Measurements from ENCODE around the gene SWI5. TPM values are rescaled to one million over a fixed set of nuclear protein-coding genes. Genes with fewer than 3 reads are reported as not detected.
A peak's percentile ranks its signal among the peaks of the same experiment; 100 is the strongest.
"Not testable (repeated sequence)": the region's sequence is repeated elsewhere in the genome, so short reads cannot be mapped to it uniquely, and the experiment has no call there.

The SWI5 gene
- polyA plus RNA-seq (2013, experiment 1 of 4) = 29.9 TPM
- polyA plus RNA-seq (2013, experiment 2 of 4) = 26.4 TPM
- polyA plus RNA-seq (2013, experiment 3 of 4) = 22.7 TPM
- polyA plus RNA-seq (2013, experiment 4 of 4) = 31.2 TPM

- H3K4me1 ChIP-seq (ENCODE audit: control insufficient read depth, insufficient read depth, low read length) = peaks cover 7% of the 10 kb centered on the region
- H3K4me3 ChIP-seq (ENCODE audit: insufficient read depth, low read depth, low read length) = peak within 1 kb of the TSS; percentile 81
- H3K27me3 ChIP-seq (ENCODE audit: control insufficient read depth, insufficient read depth, low read length, poor library complexity, severe bottlenecking) = no peaks in the 10 kb centered on the region
- WGBS, 2 experiments = 0% methylated on average over 38 of the region's 38 CpGs
- no peaks in the 10 kb centered on the region for H3K9me3 ChIP-seq (ENCODE audit: control insufficient read depth, low read length)
- H3K27ac ChIP-seq (ENCODE audit: insufficient read depth, low read depth, low read length, poor library complexity, severe bottlenecking) = peak within 1 kb of the TSS; percentile 70
- H3K36me3 ChIP-seq (ENCODE audit: control insufficient read depth, insufficient read depth, low read length) = peaks cover 13% of the 10 kb centered on the region
Observed at GRCh38 chr9:128276008-128276573, at the start of gene SWI5. Gene SWI5 (plus strand): TSS chr9:128276276.

- H3K9me3 ChIP-seq (ENCODE audit: control insufficient read depth, low read length) = no peaks in the 10 kb centered on the region
- H3K4me1 ChIP-seq (ENCODE audit: control insufficient read depth, insufficient read depth, low read length) = no peaks in the 10 kb centered on the region
- H3K27ac ChIP-seq (ENCODE audit: insufficient read depth, low read depth, low read length, poor library complexity, severe bottlenecking) = no peak overlapping the region
- peaks cover 3% of the 10 kb centered on the region for H3K36me3 ChIP-seq (ENCODE audit: control insufficient read depth, insufficient read depth, low read length)
- H3K27me3 ChIP-seq (ENCODE audit: control insufficient read depth, insufficient read depth, low read length, poor library complexity, severe bottlenecking) = no peaks in the 10 kb centered on the region
- H3K4me3 ChIP-seq (ENCODE audit: insufficient read depth, low read depth, low read length) = no peak overlapping the region
- 93 to 95% methylated on average over 5 of the region's 5 CpGs for WGBS, 2 experiments
Observed at GRCh38 chr9:128226412-128226801, 49.7 kb upstream of the SWI5 start.

DNA sequence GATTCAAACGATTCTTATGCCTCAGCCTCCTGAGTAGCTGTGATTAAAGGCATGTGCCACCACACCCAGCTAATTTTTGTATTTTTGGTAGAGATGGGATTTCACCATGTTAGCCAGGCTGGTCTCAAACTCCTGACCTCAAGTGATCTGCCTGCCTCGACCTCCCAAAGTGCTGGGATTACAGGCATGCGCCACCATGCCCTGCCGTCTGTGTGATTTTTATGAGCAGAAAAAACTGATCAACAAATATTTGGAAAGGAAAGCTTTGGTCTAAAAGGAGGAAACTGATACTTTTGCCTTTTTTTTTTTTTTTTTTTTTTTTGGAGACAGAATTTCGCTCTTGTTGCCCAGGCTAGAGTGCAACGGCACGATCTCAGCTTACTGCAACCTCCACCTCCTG, 45.2 kb upstream of the SWI5 start:
- H3K27me3 ChIP-seq (ENCODE audit: control insufficient read depth, insufficient read depth, low read length, poor library complexity, severe bottlenecking); H3K9me3 ChIP-seq (ENCODE audit: control insufficient read depth, low read length); H3K36me3 ChIP-seq (ENCODE audit: control insufficient read depth, insufficient read depth, low read length); H3K27ac ChIP-seq (ENCODE audit: insufficient read depth, low read depth, low read length, poor library complexity, severe bottlenecking); H3K4me3 ChIP-seq (ENCODE audit: insufficient read depth, low read depth, low read length); H3K4me1 ChIP-seq (ENCODE audit: control insufficient read depth, insufficient read depth, low read length): not testable (repeated sequence)
- 94 to 95% methylated on average over 7 of the region's 7 CpGs for WGBS, 2 experiments

- Histone ChIP-seq H3K4me3 (ENCODE audit: insufficient read depth, low read depth, low read length) (no peak overlapping the region), H3K27ac (ENCODE audit: insufficient read depth, low read depth, low read length, poor library complexity, severe bottlenecking) (no peak overlapping the region), H3K4me1 (ENCODE audit: control insufficient read depth, insufficient read depth, low read length) (no peaks in the 10 kb centered on the region), H3K27me3 (ENCODE audit: control insufficient read depth, insufficient read depth, low read length, poor library complexity, severe bottlenecking) (no peaks in the 10 kb centered on the region), H3K9me3 (ENCODE audit: control insufficient read depth, low read length) (no peaks in the 10 kb centered on the region), H3K36me3 (ENCODE audit: control insufficient read depth, insufficient read depth, low read length) (no peaks in the 10 kb centered on the region)
- WGBS, 2 experiments = 85% methylated on average over 16 of the region's 16 CpGs
Observed at GRCh38 chr9:128231638-128232527, 44.2 kb upstream of the SWI5 start.

DNA sequence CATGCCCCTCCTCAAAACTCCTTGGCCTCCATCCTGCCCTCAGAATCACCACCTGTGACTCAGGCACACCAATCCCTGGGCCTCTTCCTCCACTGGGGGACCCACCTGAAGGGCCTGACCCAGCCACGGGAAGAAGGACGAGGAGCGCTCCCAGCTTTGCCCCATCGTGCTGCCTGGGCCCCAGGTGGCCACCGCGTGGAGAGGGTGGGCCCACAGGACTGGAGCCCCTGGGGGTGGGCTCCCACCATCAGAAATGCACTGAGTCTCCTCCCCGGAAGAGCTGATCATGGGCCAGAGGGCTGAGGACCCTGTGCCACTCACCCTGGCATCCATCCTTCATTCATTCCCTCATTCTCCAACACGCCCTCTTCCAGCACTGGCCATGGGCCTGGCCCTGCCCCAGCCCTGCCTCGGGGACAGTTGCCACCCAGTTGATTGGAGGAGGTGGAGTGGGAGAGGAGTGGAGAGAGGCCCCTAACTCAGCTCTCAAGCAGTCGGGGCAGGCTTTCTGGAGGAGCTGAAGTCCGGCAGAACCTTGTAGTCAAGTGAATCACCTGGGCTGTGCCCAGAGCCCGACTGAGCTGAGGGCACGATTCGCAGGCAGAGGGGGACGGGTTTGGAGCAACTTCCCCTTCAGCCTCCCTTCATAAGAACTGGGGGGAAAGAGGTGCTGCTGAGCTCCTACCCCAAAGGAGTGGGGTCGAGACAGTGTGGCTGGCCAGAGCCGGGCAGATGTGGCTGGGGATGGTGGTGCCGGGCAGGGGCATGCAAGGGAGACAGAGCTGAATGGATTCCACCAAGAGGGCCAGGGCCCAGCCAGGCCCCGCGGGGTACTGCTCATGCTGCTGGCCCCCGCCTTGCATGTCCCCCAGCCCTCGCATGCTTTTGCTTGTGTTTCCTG, 43.3 kb upstream of the SWI5 start:
- no peaks in the 10 kb centered on the region for H3K9me3 ChIP-seq (ENCODE audit: control insufficient read depth, low read length)
- H3K27me3 ChIP-seq (ENCODE audit: control insufficient read depth, insufficient read depth, low read length, poor library complexity, severe bottlenecking) = no peaks in the 10 kb centered on the region
- no peaks in the 10 kb centered on the region for H3K4me1 ChIP-seq (ENCODE audit: control insufficient read depth, insufficient read depth, low read length)
- WGBS, 2 experiments = 91 to 92% methylated on average over 22 of the region's 22 CpGs
- no peak overlapping the region for H3K27ac ChIP-seq (ENCODE audit: insufficient read depth, low read depth, low read length, poor library complexity, severe bottlenecking)
- H3K36me3 ChIP-seq (ENCODE audit: control insufficient read depth, insufficient read depth, low read length) = no peaks in the 10 kb centered on the region
- no peak overlapping the region for H3K4me3 ChIP-seq (ENCODE audit: insufficient read depth, low read depth, low read length)

GRCh38 chr9:128233817-128234406, 42.2 kb upstream of the SWI5 start:
- Histone ChIP-seq H3K4me1 (ENCODE audit: control insufficient read depth, insufficient read depth, low read length) (no peaks in the 10 kb centered on the region), H3K9me3 (ENCODE audit: control insufficient read depth, low read length) (no peaks in the 10 kb centered on the region), H3K36me3 (ENCODE audit: control insufficient read depth, insufficient read depth, low read length) (no peaks in the 10 kb centered on the region), H3K4me3 (ENCODE audit: insufficient read depth, low read depth, low read length) (no peak overlapping the region), H3K27me3 (ENCODE audit: control insufficient read depth, insufficient read depth, low read length, poor library complexity, severe bottlenecking) (no peaks in the 10 kb centered on the region), H3K27ac (ENCODE audit: insufficient read depth, low read depth, low read length, poor library complexity, severe bottlenecking) (no peak overlapping the region)
- 94% methylated on average over 28 of the region's 28 CpGs for WGBS, 2 experiments

DNA sequence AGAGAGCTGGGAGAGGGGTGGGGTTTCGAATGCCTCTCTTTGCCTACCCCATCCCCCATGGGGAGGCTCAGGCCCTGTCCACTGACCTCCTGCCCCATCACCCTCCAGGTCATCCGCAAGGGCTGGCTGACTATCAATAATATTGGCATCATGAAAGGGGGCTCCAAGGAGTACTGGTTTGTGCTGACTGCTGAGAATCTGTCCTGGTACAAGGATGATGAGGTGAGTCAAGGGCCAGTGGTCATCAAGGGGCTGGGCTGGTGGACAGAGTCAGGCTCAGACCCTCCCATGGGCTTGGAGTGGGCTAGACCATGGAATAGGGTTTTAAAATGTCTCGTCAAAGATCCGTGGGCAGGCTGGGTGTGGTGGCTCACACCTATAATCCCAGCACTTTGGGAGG, 34.0 kb upstream of the SWI5 start:
- H3K9me3 ChIP-seq (ENCODE audit: control insufficient read depth, low read length) = no peaks in the 10 kb centered on the region
- no peaks in the 10 kb centered on the region for H3K36me3 ChIP-seq (ENCODE audit: control insufficient read depth, insufficient read depth, low read length)
- no peak overlapping the region for H3K4me3 ChIP-seq (ENCODE audit: insufficient read depth, low read depth, low read length)
- whole genome bisulfite sequencing, 2 experiments = 92 to 97% methylated on average over 4 of the region's 4 CpGs
- H3K4me1 ChIP-seq (ENCODE audit: control insufficient read depth, insufficient read depth, low read length) = peaks cover 23% of the 10 kb centered on the region
- H3K27ac ChIP-seq (ENCODE audit: insufficient read depth, low read depth, low read length, poor library complexity, severe bottlenecking) = no peak overlapping the region
- H3K27me3 ChIP-seq (ENCODE audit: control insufficient read depth, insufficient read depth, low read length, poor library complexity, severe bottlenecking) = no peaks in the 10 kb centered on the region

DNA sequence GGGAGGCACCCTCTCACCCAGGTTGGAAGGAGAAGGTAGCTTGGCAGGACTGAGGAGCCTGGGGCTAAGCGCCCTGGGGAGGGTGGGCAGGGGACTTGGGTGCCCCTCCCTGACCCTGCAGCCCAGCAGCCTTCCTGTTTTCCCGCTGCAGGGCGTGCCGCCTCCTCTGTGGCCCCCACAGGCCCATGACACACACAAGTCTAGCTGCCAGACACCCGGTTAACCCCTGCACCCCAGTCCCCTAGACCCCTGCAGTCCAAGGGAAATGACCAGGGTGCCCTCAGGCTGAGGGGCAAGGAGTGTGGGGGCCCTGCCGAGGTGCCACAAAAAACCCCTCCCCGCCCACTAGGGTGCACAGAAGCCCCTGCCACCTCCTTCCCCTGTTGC, 33.3 kb upstream of the SWI5 start:
- 87 to 94% methylated on average over 7 of the region's 7 CpGs for WGBS, 2 experiments
- no peaks in the 10 kb centered on the region for H3K27me3 ChIP-seq (ENCODE audit: control insufficient read depth, insufficient read depth, low read length, poor library complexity, severe bottlenecking)
- H3K9me3 ChIP-seq (ENCODE audit: control insufficient read depth, low read length) = no peaks in the 10 kb centered on the region
- H3K4me1 ChIP-seq (ENCODE audit: control insufficient read depth, insufficient read depth, low read length) = peaks cover 23% of the 10 kb centered on the region
- no peak overlapping the region for H3K27ac ChIP-seq (ENCODE audit: insufficient read depth, low read depth, low read length, poor library complexity, severe bottlenecking)
- no peak overlapping the region for H3K4me3 ChIP-seq (ENCODE audit: insufficient read depth, low read depth, low read length)
- H3K36me3 ChIP-seq (ENCODE audit: control insufficient read depth, insufficient read depth, low read length) = no peaks in the 10 kb centered on the region

DNA sequence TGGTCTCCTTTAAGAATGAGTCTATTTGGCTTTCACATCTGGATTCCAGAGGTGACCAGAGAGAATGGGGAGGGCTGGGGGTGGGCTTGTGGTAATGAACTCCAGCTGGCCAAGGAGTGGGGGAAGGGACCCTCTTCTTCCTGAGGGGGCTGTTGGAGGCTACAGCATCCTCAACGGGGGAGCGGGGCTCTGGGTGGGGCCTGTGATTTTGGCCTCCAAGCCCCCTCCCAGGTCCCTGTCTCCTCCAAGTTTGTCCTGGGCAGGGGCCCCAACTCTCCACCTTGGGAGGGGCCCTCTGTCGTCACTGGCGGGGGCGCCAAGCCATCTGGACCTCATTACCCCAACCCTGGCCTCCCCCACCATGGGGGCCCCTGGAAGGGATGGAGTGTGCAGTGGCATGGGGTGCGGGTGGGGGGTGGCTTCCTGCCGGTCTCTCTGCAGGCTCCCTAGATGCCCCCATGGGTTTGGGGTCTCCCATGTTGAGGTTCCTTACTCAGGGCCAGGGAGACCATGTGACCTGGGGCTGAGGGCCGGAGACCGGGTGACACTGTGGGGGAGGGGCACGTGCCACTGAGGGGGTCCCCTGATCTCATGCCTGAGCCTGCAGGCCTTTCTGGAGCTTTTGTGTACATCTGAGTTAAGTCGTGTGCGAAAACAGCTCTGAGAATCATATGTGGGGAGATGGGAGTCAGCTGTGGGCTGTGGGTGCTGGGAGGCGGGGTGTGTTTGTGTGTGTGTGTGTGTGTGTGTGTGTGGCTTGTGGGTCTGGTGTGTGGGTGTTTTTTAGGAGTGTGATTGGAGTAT, 32.7 kb upstream of the SWI5 start:
- H3K4me1 ChIP-seq (ENCODE audit: control insufficient read depth, insufficient read depth, low read length) = peaks cover 23% of the 10 kb centered on the region
- 88 to 89% methylated on average over 12 to 13 of the region's 13 CpGs for WGBS, 2 experiments
- H3K27ac ChIP-seq (ENCODE audit: insufficient read depth, low read depth, low read length, poor library complexity, severe bottlenecking) = no peak overlapping the region
- peaks cover 1% of the 10 kb centered on the region for H3K36me3 ChIP-seq (ENCODE audit: control insufficient read depth, insufficient read depth, low read length)
- H3K9me3 ChIP-seq (ENCODE audit: control insufficient read depth, low read length) = no peaks in the 10 kb centered on the region
- H3K27me3 ChIP-seq (ENCODE audit: control insufficient read depth, insufficient read depth, low read length, poor library complexity, severe bottlenecking) = no peaks in the 10 kb centered on the region
- no peak overlapping the region for H3K4me3 ChIP-seq (ENCODE audit: insufficient read depth, low read depth, low read length)

Measured in ectodermal cell (in vitro differentiated cells).